Kidney epithelial cell (primary cell): ENCODE measurements around the gene ZNF142. TPM values are rescaled to one million over a fixed set of nuclear protein-coding genes. Genes with fewer than 3 reads are reported as not detected.
A peak's percentile ranks its signal among the peaks of the same experiment; 100 is the strongest.
"Not testable (repeated sequence)": the region's sequence is repeated elsewhere in the genome, so short reads cannot be mapped to it uniquely, and the experiment has no call there.

Experiments used
- DNase-seq: peaks from one replicate; pipeline ENCODE4 v3.0.0-alpha.2; 2010; ENCODE audit warnings: low read depth
- H3K27me3 ChIP-seq: 2 replicates; pipeline ENCODE4 v1.6.0; 2011; ENCODE audit warnings: low read length; ENCODE audit not compliant: control insufficient read depth, insufficient read depth
- H3K36me3 ChIP-seq: 2 replicates; pipeline ENCODE4 v1.5.1; 2011; ENCODE audit warnings: low read length; ENCODE audit not compliant: control insufficient read depth, insufficient read depth
- H3K4me3 ChIP-seq: 2 replicates; pipeline ENCODE4 v1.5.1; 2011; ENCODE audit warnings: low read depth, mild to moderate bottlenecking, control low read depth, low read length
- total RNA-seq: library from RNA; depleted of rRNA; stranded (reverse); fragments of >200 nt; gene quantifications from 2 replicates; pipeline ENCODE4 v1.2.3, GENCODE V29; 2015
- TF ChIP-seq, protein P1 (sequence below): IDR thresholded peaks from 2 replicates; pipeline ENCODE4 v1.5.1; 2011; ENCODE audit warnings: mild to moderate bottlenecking, moderate library complexity, low read length, control low read depth, inconsistent platforms; ENCODE audit not compliant: insufficient read depth, poor library complexity, severe bottlenecking

The ZNF142 gene
- total RNA-seq, 1 donor from 2014 or later: 22.6 TPM

DNA sequence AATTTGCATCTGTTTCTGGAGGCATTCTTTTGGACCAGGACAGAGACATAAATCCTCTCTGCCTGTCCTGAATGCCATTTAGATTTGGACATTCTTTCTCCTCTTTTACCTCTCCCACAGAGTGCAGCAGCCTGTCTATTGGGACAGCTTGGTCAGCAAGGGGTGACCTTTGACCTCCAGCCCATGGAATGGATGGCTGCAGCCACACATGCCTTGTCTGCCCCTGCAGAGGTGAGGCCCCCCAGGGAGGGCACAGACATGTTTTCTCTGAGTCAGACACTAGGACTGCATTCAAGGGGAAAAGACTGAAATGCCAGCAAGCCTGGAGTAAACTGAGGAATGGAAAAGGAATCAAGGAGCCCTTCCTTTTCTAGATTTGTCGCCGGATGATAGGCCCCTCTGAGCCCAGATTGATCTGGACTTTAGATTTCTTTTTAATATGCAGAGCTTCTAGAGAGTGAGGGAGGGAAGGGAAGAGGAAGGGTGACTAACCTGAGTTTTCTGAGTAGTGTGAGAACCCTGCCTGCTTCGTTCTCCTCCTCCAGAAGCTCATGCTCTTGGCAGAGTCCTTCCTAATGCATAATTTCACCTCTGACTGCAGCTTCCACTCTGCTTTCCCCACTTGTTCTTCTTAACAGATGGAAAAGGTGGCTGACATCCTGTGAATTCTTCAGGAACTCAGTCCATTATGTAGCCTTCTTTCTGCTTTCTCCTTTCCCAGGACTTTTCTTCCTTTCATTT lies 35.2 kb upstream of the ZNF142 start:
- no peaks in the 10 kb centered on the region for H3K27me3 ChIP-seq
- TF ChIP-seq, protein P1, sequence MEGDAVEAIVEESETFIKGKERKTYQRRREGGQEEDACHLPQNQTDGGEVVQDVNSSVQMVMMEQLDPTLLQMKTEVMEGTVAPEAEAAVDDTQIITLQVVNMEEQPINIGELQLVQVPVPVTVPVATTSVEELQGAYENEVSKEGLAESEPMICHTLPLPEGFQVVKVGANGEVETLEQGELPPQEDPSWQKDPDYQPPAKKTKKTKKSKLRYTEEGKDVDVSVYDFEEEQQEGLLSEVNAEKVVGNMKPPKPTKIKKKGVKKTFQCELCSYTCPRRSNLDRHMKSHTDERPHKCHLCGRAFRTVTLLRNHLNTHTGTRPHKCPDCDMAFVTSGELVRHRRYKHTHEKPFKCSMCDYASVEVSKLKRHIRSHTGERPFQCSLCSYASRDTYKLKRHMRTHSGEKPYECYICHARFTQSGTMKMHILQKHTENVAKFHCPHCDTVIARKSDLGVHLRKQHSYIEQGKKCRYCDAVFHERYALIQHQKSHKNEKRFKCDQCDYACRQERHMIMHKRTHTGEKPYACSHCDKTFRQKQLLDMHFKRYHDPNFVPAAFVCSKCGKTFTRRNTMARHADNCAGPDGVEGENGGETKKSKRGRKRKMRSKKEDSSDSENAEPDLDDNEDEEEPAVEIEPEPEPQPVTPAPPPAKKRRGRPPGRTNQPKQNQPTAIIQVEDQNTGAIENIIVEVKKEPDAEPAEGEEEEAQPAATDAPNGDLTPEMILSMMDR: no peak
- no peak overlapping the region for H3K4me3 ChIP-seq
- no peak for DNase-seq
- H3K36me3 ChIP-seq: peaks cover 2% of the 10 kb centered on the region

GRCh38 chr2:218691234-218691633 lies 31.8 kb upstream of the ZNF142 start:
- TF ChIP-seq, protein P1: no peak
- no peak for DNase-seq
- Histone ChIP-seq H3K4me3 (no peak overlapping the region), H3K36me3 (peaks cover 2% of the 10 kb centered on the region), H3K27me3 (no peaks in the 10 kb centered on the region)

- TF ChIP-seq, protein P1: peak; percentile 92
- H3K4me3 ChIP-seq, H3K36me3 ChIP-seq, H3K27me3 ChIP-seq: not testable (repeated sequence)
- DNase-seq: peak; percentile 48
Observed at GRCh38 chr2:218687400-218688060, 28.1 kb upstream of the ZNF142 start.

- DNase-seq: no peak
- Histone ChIP-seq H3K27me3 (no peaks in the 10 kb centered on the region), H3K4me3 (no peak overlapping the region), H3K36me3 (no peaks in the 10 kb centered on the region)
- TF ChIP-seq, protein P1: no peak
Observed at GRCh38 chr2:218680061-218680460, 20.6 kb upstream of the ZNF142 start.

- Histone ChIP-seq H3K36me3 (no peaks in the 10 kb centered on the region), H3K4me3 (no peak overlapping the region), H3K27me3 (no peaks in the 10 kb centered on the region)
- TF ChIP-seq, protein P1: no peak
- no peak for DNase-seq
Observed at GRCh38 chr2:218679119-218679518, 19.7 kb upstream of the ZNF142 start.
